Measurements from ENCODE around the gene CRADD.

DNA sequence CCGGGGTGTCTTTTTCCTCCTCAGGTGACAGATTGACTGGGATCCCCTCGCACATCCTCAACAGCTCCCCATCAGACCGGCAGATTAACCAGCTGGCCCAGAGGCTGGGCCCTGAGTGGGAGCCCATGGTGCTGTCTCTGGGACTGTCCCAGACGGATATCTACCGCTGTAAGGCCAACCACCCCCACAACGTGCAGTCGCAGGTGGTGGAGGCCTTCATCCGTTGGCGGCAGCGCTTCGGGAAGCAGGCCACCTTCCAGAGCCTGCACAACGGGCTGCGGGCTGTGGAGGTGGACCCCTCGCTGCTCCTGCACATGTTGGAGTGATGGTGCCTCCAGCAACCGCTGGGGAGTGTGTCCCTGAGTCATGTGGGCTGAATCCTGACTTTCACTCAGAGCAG is 172.8 kb downstream of the CRADD start:
- TF ChIP-seq POLR2A (IDR thresholded peaks at IDR 0.05; ENCODE audit: low read depth, low read length), result no peak
- TF ChIP-seq, protein P1, sequence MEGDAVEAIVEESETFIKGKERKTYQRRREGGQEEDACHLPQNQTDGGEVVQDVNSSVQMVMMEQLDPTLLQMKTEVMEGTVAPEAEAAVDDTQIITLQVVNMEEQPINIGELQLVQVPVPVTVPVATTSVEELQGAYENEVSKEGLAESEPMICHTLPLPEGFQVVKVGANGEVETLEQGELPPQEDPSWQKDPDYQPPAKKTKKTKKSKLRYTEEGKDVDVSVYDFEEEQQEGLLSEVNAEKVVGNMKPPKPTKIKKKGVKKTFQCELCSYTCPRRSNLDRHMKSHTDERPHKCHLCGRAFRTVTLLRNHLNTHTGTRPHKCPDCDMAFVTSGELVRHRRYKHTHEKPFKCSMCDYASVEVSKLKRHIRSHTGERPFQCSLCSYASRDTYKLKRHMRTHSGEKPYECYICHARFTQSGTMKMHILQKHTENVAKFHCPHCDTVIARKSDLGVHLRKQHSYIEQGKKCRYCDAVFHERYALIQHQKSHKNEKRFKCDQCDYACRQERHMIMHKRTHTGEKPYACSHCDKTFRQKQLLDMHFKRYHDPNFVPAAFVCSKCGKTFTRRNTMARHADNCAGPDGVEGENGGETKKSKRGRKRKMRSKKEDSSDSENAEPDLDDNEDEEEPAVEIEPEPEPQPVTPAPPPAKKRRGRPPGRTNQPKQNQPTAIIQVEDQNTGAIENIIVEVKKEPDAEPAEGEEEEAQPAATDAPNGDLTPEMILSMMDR (conservative IDR thresholded peaks at IDR 0.05; ENCODE audit: low read depth, low read length), result no peak
- no peak for TF ChIP-seq MXI1 (IDR thresholded peaks at IDR 0.05; ENCODE audit: borderline replicate concordance, low read depth, low read length)
- TF ChIP-seq CEBPB (IDR thresholded peaks at IDR 0.05; ENCODE audit: low read depth, low read length), result no peak
- TF ChIP-seq MAZ (IDR thresholded peaks at IDR 0.05; ENCODE audit: borderline replicate concordance, low read depth, low read length), result no peak
- TF ChIP-seq BHLHE40 (IDR thresholded peaks at IDR 0.05; ENCODE audit: low read depth, low read length), result no peak
- TF ChIP-seq FOS (IDR thresholded peaks at IDR 0.05; ENCODE audit: low read depth, low read length), result no peak
- TF ChIP-seq MAFK (IDR thresholded peaks at IDR 0.05; ENCODE audit: low read depth, low read length), result no peak
- no peak for TF ChIP-seq RFX5 (IDR thresholded peaks at IDR 0.05; ENCODE audit: low read depth, low read length)
- no peak for TF ChIP-seq RCOR1 (IDR thresholded peaks at IDR 0.05; ENCODE audit: insufficient replicate concordance, low read length)

Data from IMR-90 (cell line).